ENCODE measurements around the gene RAB11A. TPM values are rescaled to one million over a fixed set of nuclear protein-coding genes. Genes with fewer than 3 reads are reported as not detected.

The RAB11A gene
- polyA plus RNA-seq, 2 of the 4 experiments (the other 2 are of a cell fraction), result 316 to 551 TPM

- no peak for DNase-seq (ENCODE audit: low read depth in 1 of 2, low spot score in 1 of 2)
- TF ChIP-seq HDAC2 (IDR thresholded peaks at IDR 0.05) (no peak), GATA3 (IDR thresholded peaks at IDR 0.05; ENCODE audit: borderline replicate concordance) (no peak), POLR2A (IDR thresholded peaks at IDR 0.05; ENCODE audit: low read length) (no peak), MAZ (IDR thresholded peaks at IDR 0.05; ENCODE audit: borderline replicate concordance, low read depth, low read length) (no peak), CBX8 (IDR thresholded peaks at IDR 0.05) (no peak), CHD2 (IDR thresholded peaks at IDR 0.05; ENCODE audit: low read length, partially characterized antibody) (no peak)
- TF ChIP-seq, protein P1, sequence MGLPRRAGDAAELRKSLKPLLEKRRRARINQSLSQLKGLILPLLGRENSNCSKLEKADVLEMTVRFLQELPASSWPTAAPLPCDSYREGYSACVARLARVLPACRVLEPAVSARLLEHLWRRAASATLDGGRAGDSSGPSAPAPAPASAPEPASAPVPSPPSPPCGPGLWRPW (IDR thresholded peaks at IDR 0.05), result no peak
- TF ChIP-seq, protein P2, sequence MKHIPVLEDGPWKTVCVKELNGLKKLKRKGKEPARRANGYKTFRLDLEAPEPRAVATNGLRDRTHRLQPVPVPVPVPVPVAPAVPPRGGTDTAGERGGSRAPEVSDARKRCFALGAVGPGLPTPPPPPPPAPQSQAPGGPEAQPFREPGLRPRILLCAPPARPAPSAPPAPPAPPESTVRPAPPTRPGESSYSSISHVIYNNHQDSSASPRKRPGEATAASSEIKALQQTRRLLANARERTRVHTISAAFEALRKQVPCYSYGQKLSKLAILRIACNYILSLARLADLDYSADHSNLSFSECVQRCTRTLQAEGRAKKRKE (CRISPR knock-in tag; IDR thresholded peaks at IDR 0.05; ENCODE audit: low read depth), result no peak
- Histone ChIP-seq H3K27ac (no peak overlapping the region), H3K4me1 (peaks cover 30% of the 10 kb centered on the region), H3K4me2 (no peak overlapping the region), H3K4me3 (no peak overlapping the region), H3K9me3 (no peaks in the 10 kb centered on the region)
- 94% methylated on average over 3 of the region's 3 CpGs for WGBS (ENCODE audit: missing lambda C conversion rate)
- ChIA-PET CTCF (interaction anchor here (0.6 to 2.1 kb wide), 4 partner anchors 16 to 264 kb away, joined by 3 to 6 read pairs (median 4); no protein-coding TSS in a partner anchor), POLR2A (no interaction called here)
- ATAC-seq, result no peak
- no peak for FAIRE-seq
These were observed 31.2 kb downstream of the RAB11A start for GRCh38 chr15:65900488-65900887.

GRCh38 chr15:65901336-65901735 is 32.0 kb downstream of the RAB11A start:
- POLR2A ChIA-PET, result interaction anchor here (1.4 kb wide), 1 partner anchor 23 kb away, joined by 3 read pairs; no protein-coding TSS in a partner anchor
- ATAC-seq (no peak), FAIRE-seq (peak; percentile 67), DNase-seq (ENCODE audit: low read depth in 1 of 2, low spot score in 1 of 2) (no peak)
- TF ChIP-seq PHF8 (IDR thresholded peaks at IDR 0.05; ENCODE audit: borderline replicate concordance, low read depth) (no peak), TFCP2L1 (CRISPR knock-in tag; IDR thresholded peaks at IDR 0.05) (no peak), HMGXB4 (CRISPR knock-in tag; IDR thresholded peaks at IDR 0.05; ENCODE audit: borderline replicate concordance) (no peak), MAFK (IDR thresholded peaks at IDR 0.05; ENCODE audit: partially characterized antibody) (no peak)
- WGBS (ENCODE audit: missing lambda C conversion rate), result 89% methylated on average over 2 of the region's 2 CpGs
- Histone ChIP-seq H3K4me3 (no peak overlapping the region), H3K4me2 (no peak overlapping the region), H3K27ac (no peak overlapping the region), H3K4me1 (peaks cover 30% of the 10 kb centered on the region), H3K9me3 (no peaks in the 10 kb centered on the region)
- CTCF ChIA-PET, result interaction anchor here (0.6 to 2.1 kb wide), 3 partner anchors 11 to 382 kb away, joined by 3 to 6 read pairs (median 3); no protein-coding TSS in a partner anchor

DNA sequence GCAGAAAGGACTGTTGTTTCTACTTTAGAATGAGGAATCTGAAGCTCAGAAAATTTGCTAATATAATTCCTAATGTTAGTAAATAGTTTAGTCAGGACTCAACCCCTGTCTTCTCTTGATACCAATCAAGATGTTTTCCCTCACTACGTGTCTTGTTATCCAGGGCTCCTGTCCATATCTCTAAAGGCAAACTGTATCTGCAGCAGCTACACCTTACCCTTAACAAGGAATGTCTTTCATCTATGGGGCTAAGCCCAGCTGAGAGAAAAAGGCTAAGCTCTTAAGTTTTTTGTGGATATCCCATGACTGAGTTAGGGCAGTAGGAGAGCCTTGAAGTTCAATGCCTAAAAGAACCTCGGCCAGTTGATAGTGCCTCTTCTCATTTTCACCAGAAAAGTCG is 32.5 kb downstream of the RAB11A start:
- TF ChIP-seq POLR2AphosphoS2 (conservative IDR thresholded peaks at IDR 0.05; ENCODE audit: low read length), result no peak
- TF ChIP-seq NFE2L2 (conservative IDR thresholded peaks at IDR 0.05; ENCODE audit: low read length), result no peak
- TF ChIP-seq E2F6 (IDR thresholded peaks at IDR 0.05; ENCODE audit: borderline replicate concordance, low read depth), result no peak
- TF ChIP-seq NPAS2 (CRISPR knock-in tag; IDR thresholded peaks at IDR 0.05; ENCODE audit: borderline replicate concordance), result no peak
- no peak for TF ChIP-seq FOXS1 (CRISPR knock-in tag; IDR thresholded peaks at IDR 0.05)
- no peak for TF ChIP-seq CBX8 (IDR thresholded peaks at IDR 0.05)
- TF ChIP-seq FOSL2 (IDR thresholded peaks at IDR 0.05), result no peak
- no peak for TF ChIP-seq FOSL2 (CRISPR knock-in tag; IDR thresholded peaks at IDR 0.05)
- no peak for TF ChIP-seq RFX5 (IDR thresholded peaks at IDR 0.05)
- TF ChIP-seq, protein P3, sequence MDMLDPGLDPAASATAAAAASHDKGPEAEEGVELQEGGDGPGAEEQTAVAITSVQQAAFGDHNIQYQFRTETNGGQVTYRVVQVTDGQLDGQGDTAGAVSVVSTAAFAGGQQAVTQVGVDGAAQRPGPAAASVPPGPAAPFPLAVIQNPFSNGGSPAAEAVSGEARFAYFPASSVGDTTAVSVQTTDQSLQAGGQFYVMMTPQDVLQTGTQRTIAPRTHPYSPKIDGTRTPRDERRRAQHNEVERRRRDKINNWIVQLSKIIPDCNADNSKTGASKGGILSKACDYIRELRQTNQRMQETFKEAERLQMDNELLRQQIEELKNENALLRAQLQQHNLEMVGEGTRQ (IDR thresholded peaks at IDR 0.05), result no peak
- TF ChIP-seq ESRRA (IDR thresholded peaks at IDR 0.05; ENCODE audit: borderline replicate concordance, low read length), result no peak
- no peak for TF ChIP-seq CBX2 (IDR thresholded peaks at IDR 0.05; ENCODE audit: borderline replicate concordance, low read depth)
- TF ChIP-seq, protein P4, sequence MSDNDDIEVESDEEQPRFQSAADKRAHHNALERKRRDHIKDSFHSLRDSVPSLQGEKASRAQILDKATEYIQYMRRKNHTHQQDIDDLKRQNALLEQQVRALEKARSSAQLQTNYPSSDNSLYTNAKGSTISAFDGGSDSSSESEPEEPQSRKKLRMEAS (IDR thresholded peaks at IDR 0.05), result no peak
- TF ChIP-seq EHF (CRISPR knock-in tag; IDR thresholded peaks at IDR 0.05), result no peak
- no peak for TF ChIP-seq BHLHE40 (IDR thresholded peaks at IDR 0.05; ENCODE audit: low read depth, low read length)
- no peak for TF ChIP-seq ZFP36 (IDR thresholded peaks at IDR 0.05; ENCODE audit: borderline replicate concordance, partially characterized antibody)
- TF ChIP-seq TFCP2L1 (CRISPR knock-in tag; IDR thresholded peaks at IDR 0.05), result no peak
- H3K4me3 ChIP-seq, result no peak overlapping the region
- CTCF ChIA-PET, result interaction anchor here (1.2 to 2.1 kb wide), 3 partner anchors 10 to 28 kb away, joined by 3 to 6 read pairs (median 3); no protein-coding TSS in a partner anchor
- 39% methylated on average over 3 of the region's 3 CpGs for WGBS (ENCODE audit: missing lambda C conversion rate)
- peak overlapping the region; percentile 47 to 69 for H3K27ac ChIP-seq
- no peak; a peak in 1 of 6 replicates for ATAC-seq
- DNase-seq (ENCODE audit: low read depth in 1 of 2, low spot score in 1 of 2), result no peak
- POLR2A ChIA-PET, result interaction anchor here (1.4 to 2.3 kb wide), 2 partner anchors 24 to 33 kb away, joined by 3 to 12 read pairs; partner anchors contain the start of gene RAB11A
- H3K4me1 ChIP-seq, result peaks cover 30% of the 10 kb centered on the region
- H3K9me3 ChIP-seq, result no peaks in the 10 kb centered on the region
- no peak for FAIRE-seq
- H3K4me2 ChIP-seq, result peak overlapping the region; percentile 44

Measured in A549 (cell line).